Mucosa of stomach (tissue), 1 donor: ENCODE measurements around the gene RBCK1.
"Not testable (repeated sequence)": the region's sequence is repeated elsewhere in the genome, so short reads cannot be mapped to it uniquely, and the experiment has no call there.

Experiments
- H3K27me3 ChIP-seq: one replicate; pipeline ENCODE4 v1.7.0; 2013; ENCODE audit warnings: mild to moderate bottlenecking, low read length; ENCODE audit not compliant: control insufficient read depth, insufficient read depth
- H3K36me3 ChIP-seq: one replicate; pipeline ENCODE4 v1.7.0; 2013; ENCODE audit warnings: low read length; ENCODE audit not compliant: control insufficient read depth, insufficient read depth
- H3K4me1 ChIP-seq: one replicate; pipeline ENCODE4 v1.7.0; 2013; ENCODE audit warnings: mild to moderate bottlenecking, low read length; ENCODE audit not compliant: control insufficient read depth, insufficient read depth
- H3K4me3 ChIP-seq: one replicate; pipeline ENCODE4 v1.7.0; 2013; ENCODE audit warnings: low read length
- H3K9ac ChIP-seq: one replicate; pipeline ENCODE4 v1.7.0; 2013; ENCODE audit warnings: mild to moderate bottlenecking, low read length, moderate library complexity
- H3K9me3 ChIP-seq: one replicate; pipeline ENCODE4 v1.7.0; 2013; ENCODE audit warnings: mild to moderate bottlenecking, low read length, moderate library complexity; ENCODE audit not compliant: control insufficient read depth
- donor health status: Pancreatic carcinoma.

RBCK1 gene

DNA sequence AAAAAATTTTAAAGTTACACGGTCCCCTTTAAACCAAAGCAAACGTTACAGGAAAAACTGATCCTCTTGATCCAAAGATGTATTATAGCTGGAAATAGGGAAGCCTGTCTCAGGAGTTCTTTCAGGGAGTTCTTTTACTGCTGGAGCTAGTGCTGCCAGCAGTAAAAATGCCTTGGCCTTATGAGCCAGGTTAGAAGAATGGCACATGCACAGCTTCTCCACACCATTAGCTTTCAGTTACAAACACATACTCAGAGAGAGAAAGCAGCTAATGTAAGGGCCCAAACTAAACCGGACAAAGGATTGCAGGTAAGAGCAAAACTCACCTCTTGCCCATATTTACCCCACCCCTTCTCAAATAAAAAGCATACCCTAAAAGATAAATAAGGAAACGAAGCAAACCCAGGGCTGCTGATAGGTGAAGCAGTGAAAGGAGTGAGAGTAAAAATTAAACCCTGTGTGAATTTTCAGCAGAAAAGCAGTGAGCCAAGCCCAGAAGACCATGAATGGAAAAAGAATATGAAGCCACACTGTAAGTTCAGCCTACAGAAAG lies 35.2 kb downstream of the RBCK1 start:
- Histone ChIP-seq H3K4me1 (peaks cover 12% of the 10 kb centered on the region), H3K4me3 (no peak overlapping the region), H3K36me3 (peaks cover 8% of the 10 kb centered on the region), H3K9ac (peak overlapping the region; percentile 33), H3K27me3 (no peaks in the 10 kb centered on the region), H3K9me3 (no peaks in the 10 kb centered on the region)

DNA sequence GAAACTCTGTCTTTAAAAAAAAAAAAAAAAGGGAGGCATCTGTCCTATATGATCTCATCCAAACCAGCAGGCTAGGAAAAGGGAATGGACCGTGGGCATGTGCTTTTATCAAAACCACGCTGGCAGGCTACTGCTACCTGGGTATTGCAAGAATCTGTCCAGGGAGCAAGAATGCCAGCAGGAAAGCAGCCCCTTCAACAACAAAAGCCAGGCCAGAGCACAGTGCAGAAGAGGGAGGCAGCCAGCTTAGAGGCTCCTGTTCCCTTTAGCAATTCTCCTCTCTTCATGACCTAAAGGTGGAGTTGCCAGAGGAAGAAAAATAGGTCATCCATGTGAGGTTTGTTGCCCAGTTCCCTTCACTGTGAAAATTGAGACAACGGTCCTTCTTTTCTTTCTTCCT lies 36.0 kb downstream of the RBCK1 start:
- H3K27me3 ChIP-seq = no peaks in the 10 kb centered on the region
- H3K4me3 ChIP-seq = no peak overlapping the region
- no peaks in the 10 kb centered on the region for H3K9me3 ChIP-seq
- peaks cover 8% of the 10 kb centered on the region for H3K36me3 ChIP-seq
- no peak overlapping the region for H3K9ac ChIP-seq
- H3K4me1 ChIP-seq = peaks cover 12% of the 10 kb centered on the region

DNA sequence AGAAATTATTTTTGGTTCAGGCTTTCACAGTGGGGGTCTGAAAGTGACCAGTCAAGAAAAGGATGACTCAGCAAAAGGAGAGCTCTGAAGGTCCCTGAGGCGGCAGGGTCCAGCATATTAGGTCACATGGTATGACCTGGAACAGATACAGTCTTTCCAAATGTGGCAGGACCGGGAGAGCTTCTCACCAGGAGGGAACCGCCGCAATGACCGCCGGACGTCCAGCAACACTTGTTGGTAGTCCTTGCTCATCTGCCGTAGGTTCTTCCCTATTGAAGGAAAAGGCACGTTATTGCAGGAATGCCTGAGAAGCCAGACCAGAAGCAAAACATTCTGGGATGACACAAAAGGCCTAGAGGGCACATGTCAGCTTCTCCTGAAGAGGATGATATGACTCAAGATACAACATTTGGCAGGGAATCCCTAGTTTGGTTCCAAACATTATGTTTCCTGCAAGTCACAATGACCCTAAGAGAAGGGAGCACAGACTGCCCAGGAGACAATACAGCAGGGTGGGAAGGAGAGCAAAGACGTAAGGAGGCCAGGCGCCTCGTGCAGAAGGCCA lies 36.8 kb downstream of the RBCK1 start:
- H3K4me1 ChIP-seq = peaks cover 12% of the 10 kb centered on the region
- peaks cover 8% of the 10 kb centered on the region for H3K36me3 ChIP-seq
- H3K4me3 ChIP-seq = no peak overlapping the region
- H3K27me3 ChIP-seq = no peaks in the 10 kb centered on the region
- no peaks in the 10 kb centered on the region for H3K9me3 ChIP-seq
- no peak overlapping the region for H3K9ac ChIP-seq

DNA sequence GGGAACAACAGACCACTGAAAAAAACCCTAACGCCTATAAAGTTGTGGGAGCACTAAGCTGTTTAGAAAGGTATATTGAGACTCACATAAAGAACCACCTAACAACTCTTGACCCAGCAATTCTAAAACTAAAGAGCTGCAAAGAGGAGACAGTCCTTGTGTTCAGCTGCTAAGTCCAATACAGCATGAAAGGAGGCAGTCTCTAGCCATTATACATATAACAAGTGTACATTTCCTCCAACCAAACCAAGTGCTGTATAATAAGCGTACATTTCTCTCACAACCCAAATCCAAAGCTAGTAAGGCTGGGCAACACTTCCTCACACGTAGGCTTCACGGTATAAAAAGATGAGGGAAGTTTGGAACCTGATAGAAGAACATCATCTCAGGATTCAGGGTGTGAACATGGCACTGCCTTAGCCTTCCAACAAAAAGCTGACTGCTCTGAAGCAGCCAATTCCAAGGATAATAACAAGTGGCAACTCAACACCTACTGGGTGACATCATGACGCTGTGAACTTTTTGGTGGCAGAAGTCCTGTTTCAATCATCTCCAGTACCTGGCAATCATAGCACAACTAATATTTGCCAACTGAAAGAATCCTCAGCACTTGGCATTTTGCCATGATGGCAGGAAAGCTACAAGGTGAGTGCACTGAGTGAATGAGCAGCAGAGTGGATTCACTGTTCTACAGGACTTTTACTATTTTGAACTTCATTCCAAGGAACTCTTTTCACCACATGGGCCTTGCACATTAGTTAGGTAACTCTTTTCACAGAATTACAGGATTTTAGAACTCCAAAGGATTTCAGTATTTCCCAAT lies 37.6 kb downstream of the RBCK1 start:
- no peaks in the 10 kb centered on the region for H3K27me3 ChIP-seq
- H3K4me1 ChIP-seq = peaks cover 12% of the 10 kb centered on the region
- no peaks in the 10 kb centered on the region for H3K9me3 ChIP-seq
- no peak overlapping the region for H3K4me3 ChIP-seq
- H3K9ac ChIP-seq = no peak overlapping the region
- H3K36me3 ChIP-seq = peaks cover 8% of the 10 kb centered on the region

DNA sequence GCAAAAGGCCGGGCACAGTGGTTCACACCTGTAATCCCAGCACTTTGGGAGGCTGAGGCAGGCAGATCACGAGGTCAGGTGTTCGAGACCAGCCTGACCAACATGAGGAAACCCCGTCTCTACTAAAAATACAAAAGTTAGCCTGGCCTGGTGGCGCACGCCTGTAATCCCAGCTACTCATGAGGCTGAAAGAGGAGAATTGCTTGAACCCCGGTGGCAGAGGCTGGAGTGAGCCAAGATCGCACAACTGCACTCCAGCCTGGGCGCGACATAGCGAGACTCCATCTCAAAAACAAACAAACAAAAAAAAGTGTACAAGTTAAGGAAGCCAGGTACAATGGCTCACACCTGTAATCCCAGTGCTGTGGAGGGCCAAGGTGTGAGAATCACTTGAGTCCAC lies 43.9 kb downstream of the RBCK1 start:
- H3K36me3 ChIP-seq, H3K9ac ChIP-seq, H3K27me3 ChIP-seq, H3K4me3 ChIP-seq, H3K9me3 ChIP-seq, H3K4me1 ChIP-seq: not testable (repeated sequence)

DNA sequence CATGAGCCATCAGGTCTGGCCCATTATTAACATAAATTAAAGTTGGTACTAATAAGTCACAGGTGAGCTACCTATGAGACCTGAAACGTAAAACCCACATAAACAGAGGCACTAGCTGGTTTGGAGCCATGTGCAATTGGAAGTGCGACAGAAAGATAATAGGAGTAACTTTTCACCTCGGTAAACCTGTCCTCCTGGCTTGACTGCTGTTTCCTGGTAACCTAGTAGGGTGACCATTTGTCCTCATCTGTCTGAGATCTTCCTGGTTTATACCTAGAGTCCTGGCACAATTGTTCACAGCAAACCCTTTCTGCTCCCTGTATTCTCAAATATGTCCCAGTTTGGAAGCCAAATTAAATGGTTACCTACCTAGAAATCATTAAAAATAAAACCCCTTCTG lies 46.9 kb downstream of the RBCK1 start:
- H3K9ac ChIP-seq = no peak overlapping the region
- no peaks in the 10 kb centered on the region for H3K4me1 ChIP-seq
- H3K9me3 ChIP-seq = no peaks in the 10 kb centered on the region
- no peak overlapping the region for H3K4me3 ChIP-seq
- H3K27me3 ChIP-seq = no peaks in the 10 kb centered on the region
- no peaks in the 10 kb centered on the region for H3K36me3 ChIP-seq

DNA sequence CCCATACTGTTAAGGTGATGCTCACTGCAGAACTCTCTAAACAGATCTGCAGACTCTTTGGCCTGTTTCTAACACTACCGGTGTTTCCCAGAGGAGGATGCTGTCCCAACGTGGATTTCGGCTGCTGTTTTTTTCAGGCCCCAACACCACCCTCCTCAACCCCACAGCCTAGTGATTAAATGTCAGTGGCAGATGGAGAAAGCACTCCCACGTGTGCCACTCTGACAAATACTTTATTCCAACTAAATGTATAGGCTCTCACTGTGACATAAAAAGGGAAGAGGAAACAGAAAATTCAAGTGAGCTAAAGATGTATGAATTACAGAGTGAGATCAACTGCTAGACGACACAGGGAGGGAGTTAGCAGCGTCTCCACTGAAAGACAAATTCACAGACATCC lies 50.7 kb downstream of the RBCK1 start:
- Histone ChIP-seq H3K9ac (no peak overlapping the region), H3K9me3 (no peaks in the 10 kb centered on the region), H3K4me1 (peaks cover 13% of the 10 kb centered on the region), H3K36me3 (no peaks in the 10 kb centered on the region), H3K4me3 (no peak overlapping the region), H3K27me3 (no peaks in the 10 kb centered on the region)

DNA sequence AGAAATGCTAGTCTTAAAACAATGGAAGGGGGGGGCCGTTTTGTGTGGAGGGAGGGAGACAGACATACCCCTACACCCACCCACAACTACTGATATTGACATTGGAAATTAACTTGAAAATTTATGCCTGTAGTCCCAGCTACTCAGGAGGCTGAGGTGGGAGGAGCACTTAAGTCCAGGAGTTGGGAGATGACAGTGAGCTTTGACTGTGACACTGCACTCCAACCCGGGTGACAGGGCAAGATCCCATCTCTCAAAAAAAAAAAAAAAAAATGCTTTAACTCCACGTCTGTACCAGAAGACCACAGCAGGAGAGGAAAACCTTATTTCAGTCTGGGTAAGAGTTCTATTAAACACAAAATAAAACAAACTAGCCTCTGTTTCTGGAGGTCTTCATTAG lies 52.1 kb downstream of the RBCK1 start:
- no peaks in the 10 kb centered on the region for H3K27me3 ChIP-seq
- H3K36me3 ChIP-seq = no peaks in the 10 kb centered on the region
- no peaks in the 10 kb centered on the region for H3K9me3 ChIP-seq
- H3K9ac ChIP-seq = no peak overlapping the region
- H3K4me1 ChIP-seq = peaks cover 13% of the 10 kb centered on the region
- no peak overlapping the region for H3K4me3 ChIP-seq

DNA sequence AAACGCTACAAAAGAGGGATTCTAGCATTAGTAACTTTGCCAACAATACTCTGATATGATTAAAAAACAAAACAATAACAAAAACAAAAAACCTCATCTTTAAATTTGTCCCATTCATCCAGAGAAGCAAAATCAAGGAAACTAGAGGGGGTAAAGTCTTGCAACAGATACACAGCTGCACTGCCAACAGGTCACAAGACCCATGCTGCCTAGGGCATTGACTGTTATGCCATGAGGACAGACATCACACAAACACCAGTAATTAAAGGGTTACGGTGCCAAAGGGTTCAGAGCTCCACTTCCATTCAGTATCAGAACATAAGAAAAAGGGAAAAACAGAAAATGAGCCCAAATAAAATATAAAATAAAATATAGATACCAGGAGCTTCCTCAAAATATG lies 52.6 kb downstream of the RBCK1 start:
- Histone ChIP-seq H3K27me3 (no peaks in the 10 kb centered on the region), H3K36me3 (no peaks in the 10 kb centered on the region), H3K9ac (no peak overlapping the region), H3K4me3 (no peak overlapping the region), H3K4me1 (peaks cover 13% of the 10 kb centered on the region), H3K9me3 (no peaks in the 10 kb centered on the region)

DNA sequence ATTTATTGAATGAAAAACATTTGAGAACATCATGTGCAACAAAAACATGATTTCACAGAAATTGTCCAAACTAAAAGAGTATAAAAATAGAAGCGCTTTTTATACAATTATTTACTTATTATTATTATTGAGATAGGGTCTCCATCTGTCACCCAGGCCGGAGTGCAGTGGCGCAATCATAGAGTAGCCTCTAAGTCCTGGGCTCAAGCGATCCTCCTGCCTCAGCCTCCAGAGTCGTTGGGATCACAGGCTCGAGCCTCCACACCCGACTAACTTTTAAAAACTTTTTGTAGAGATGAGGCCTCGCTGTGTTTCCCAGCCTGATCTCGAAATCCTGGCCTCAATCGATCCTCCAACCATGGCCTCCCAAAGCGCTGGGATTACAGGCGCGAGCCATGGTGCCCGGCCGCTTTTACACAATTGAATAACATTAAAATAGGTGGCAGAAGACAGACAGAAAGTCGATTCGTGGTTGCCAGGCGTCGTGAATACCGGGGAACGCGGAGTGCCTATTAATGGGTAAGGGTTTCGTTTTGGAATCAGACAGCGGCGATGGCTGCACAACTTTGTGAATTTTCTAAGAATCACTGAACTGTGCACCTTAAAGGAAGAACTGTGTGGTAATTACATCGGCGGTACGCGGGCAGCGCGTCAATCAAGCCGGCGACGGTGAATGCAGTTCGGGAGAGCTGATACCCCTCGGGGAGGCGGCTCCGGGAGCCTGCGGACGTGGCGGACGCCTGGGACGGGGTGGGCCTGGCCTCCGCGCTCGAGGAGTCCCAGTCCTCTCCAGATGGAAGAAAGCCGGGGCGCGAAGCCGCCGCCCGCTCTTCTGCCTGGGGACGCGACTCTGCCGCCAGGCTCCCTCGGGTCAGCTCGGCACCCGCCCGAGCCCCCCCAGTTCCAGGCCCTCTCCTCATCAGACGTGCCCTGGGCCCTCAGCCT lies 53.4 kb downstream of the RBCK1 start:
- Histone ChIP-seq H3K36me3 (no peaks in the 10 kb centered on the region), H3K4me3 (peak overlapping the region; percentile 66), H3K9me3 (no peaks in the 10 kb centered on the region), H3K9ac (peak overlapping the region; percentile 83), H3K27me3 (no peaks in the 10 kb centered on the region), H3K4me1 (peaks cover 13% of the 10 kb centered on the region)

DNA sequence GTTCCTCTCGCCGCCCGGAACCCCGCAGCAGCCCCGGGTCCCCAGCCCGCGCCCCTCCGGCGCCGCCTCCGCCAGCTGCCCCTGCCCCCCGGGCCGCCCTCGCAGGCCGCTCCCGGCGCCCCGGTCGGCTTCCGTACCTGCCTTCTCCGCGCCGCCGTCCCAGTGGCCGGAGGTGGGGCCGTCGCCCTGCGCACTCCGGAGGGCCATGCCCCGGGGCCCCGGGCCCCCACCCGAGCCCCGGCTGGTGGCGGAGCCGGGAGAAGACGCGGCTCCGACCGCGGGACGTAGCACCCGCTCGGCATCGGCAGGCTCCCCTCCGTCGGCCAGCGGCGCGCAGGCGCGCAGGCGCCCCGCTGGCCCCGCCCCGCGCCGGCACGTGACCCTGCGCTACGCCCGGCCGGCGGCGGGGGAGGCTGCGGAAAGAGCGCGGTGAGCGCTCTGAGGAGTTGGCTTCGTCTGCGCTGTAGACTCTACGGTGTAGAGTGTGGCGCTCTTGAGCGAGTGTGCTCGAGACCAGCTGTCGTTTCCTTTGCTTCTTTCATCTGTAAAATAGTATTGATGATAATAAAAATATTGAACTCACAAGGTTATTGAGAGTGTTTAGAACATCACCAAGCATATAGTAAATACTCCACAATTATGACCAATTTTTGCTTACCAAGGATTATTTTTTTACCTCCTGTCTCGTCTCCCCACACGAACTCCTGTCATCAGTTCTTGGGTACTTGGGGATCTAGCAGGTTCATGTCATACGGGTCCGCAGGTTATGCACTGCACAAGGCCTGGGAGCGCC lies 54.3 kb downstream of the RBCK1 start, which contains the start of gene TBC1D20:
TBC1D20 (minus strand) TSS at position 335 of the 793 bp plus-strand sequence; CDS start at position 207, 128 bp downstream.
- H3K4me1 ChIP-seq = peaks cover 13% of the 10 kb centered on the region
- peak within 1 kb of the TSS; percentile 66 for H3K4me3 ChIP-seq
- no peaks in the 10 kb centered on the region for H3K36me3 ChIP-seq
- H3K27me3 ChIP-seq = no peaks in the 10 kb centered on the region
- H3K9ac ChIP-seq = peak within 1 kb of the TSS; percentile 83
- H3K9me3 ChIP-seq = no peaks in the 10 kb centered on the region
